Kidney (tissue), 14 donors: ENCODE results near the gene TEFM. TPM values are rescaled to one million over a fixed set of nuclear protein-coding genes. Genes with fewer than 3 reads are reported as not detected.

Experiments
- DNase-seq, 5 donors: peaks; one replicate each; pipeline ENCODE4 v3.0.0-alpha.2; 2013 to 2020
- FAIRE-seq: peaks from 2 replicates; lab custom pipeline; 2012; peaks lifted over from hg19 to GRCh38; lab: Jason Lieb, UNC
- H3K27ac ChIP-seq, 2 donors: one replicate each; pipeline ENCODE4 v1.7.0; 2013; ENCODE audit warnings: low read depth in 2 of 2, low read length in 2 of 2, inconsistent platforms in 1 of 2
- H3K27me3 ChIP-seq: one replicate; pipeline ENCODE4 v1.7.1; 2013; ENCODE audit warnings: low read length, inconsistent platforms; ENCODE audit not compliant: control insufficient read depth, insufficient read depth
- H3K36me3 ChIP-seq, 3 donors: one replicate each; pipeline versions ENCODE4 v1.7.0 to v1.7.1; 2013; ENCODE audit warnings: low read length in 3 of 3, control low read depth in 1 of 3, inconsistent platforms in 1 of 3; ENCODE audit not compliant: insufficient read depth in 3 of 3, control insufficient read depth in 2 of 3
- H3K4me1 ChIP-seq, 3 donors: one replicate each; pipeline versions ENCODE4 v1.7.0 to v1.7.1; 2013; ENCODE audit warnings: low read length in 3 of 3, inconsistent platforms in 1 of 3, low read depth in 1 of 3; ENCODE audit not compliant: control insufficient read depth in 2 of 3, insufficient read depth in 2 of 3
- H3K4me3 ChIP-seq, 3 donors: one replicate each; pipeline versions ENCODE4 v1.7.0 to v1.8.1; 2013; ENCODE audit warnings: low read length in 3 of 3, control low read depth in 1 of 3, inconsistent platforms in 1 of 3
- H3K9ac ChIP-seq, 3 donors: one replicate each; pipeline versions ENCODE4 v1.7.0 to v1.7.1; 2013; ENCODE audit warnings: low read length in 3 of 3, control low read depth in 1 of 3, inconsistent platforms in 1 of 3
- H3K9me3 ChIP-seq, 3 donors: one replicate each; pipeline versions ENCODE4 v1.7.0 to v1.7.1; 2013; ENCODE audit warnings: low read length in 3 of 3, control low read depth in 1 of 3, inconsistent platforms in 1 of 3; ENCODE audit not compliant: control insufficient read depth in 2 of 3, insufficient read depth in 1 of 3
- CTCF ChIP-seq: IDR thresholded peaks from 3 replicates; pipeline ENCODE4 v1.5.1; 2012; ENCODE audit warnings: mild to moderate bottlenecking, moderate library complexity, borderline replicate concordance; ENCODE audit not compliant: insufficient read depth; ENCODE audit errors: extremely low read depth
- intact Hi-C: fragments of 100-400 bp; cut with DNase I; formaldehyde crosslinking; loops from one replicate; pipeline ENCODE4 v1.11.1; 2022
- polyA plus RNA-seq: library from polyadenylated mRNA; stranded (reverse); fragments of 350-450 nt; fragmentation: Illumina TruSeq; extraction: RNeasy Lipid Tissue Mini Kit (QIAGEN cat#74804); gene quantifications from one replicate; pipeline ENCODE4 v1.2.3, GENCODE V29; 2014; ENCODE audit warnings: low read depth, low replicate concordance; ENCODE audit not compliant: insufficient read depth
- total RNA-seq: library from RNA; stranded (reverse); fragmentation: NEBNext Ultra II Directional; extraction: Animal tissue kit (Norgen Biotek cat#: 25700); gene quantifications from one replicate; pipeline ENCODE4 v1.2.1, GENCODE V29; 2021
- donor health status: control.
- donor health status: control.
- donor health status: control.
- donor health status: control.
- donor health status: control.
- donor health status: DM: yes; HTN: yes; CAD: no.
- donor health status: Normal renal cell carcinoma (clear cell type).

TEFM gene
- total and polyA plus RNA-seq, 2 donors from 2014 or later, result 14.0 to 14.3 TPM

- no peak for FAIRE-seq
- Histone ChIP-seq H3K9me3 (no peaks in the 10 kb centered on the region), H3K9ac (no peak overlapping the region), H3K4me3 (peak overlapping the region in 2 of 3 donors; percentile 50 to 60), H3K27me3 (peaks cover 8% of the 10 kb centered on the region), H3K27ac (no peak overlapping the region), H3K36me3 (no peaks in the 10 kb centered on the region), H3K4me1 (no peaks in the 10 kb centered on the region)
- TF ChIP-seq CTCF, result no peak
- DNase-seq, result no peak
- intact Hi-C loops, result no loop called here
Observed at GRCh38 chr17:30920683-30921543, 14.9 kb upstream of the TEFM start.

GRCh38 chr17:30920282-30920681, 14.2 kb upstream of the TEFM start:
- H3K27me3 ChIP-seq, result peaks cover 8% of the 10 kb centered on the region
- H3K9ac ChIP-seq, result no peak overlapping the region
- no peaks in the 10 kb centered on the region for H3K4me1 ChIP-seq
- TF ChIP-seq CTCF, result no peak
- H3K4me3 ChIP-seq, result no peak overlapping the region
- intact Hi-C loops, result no loop called here
- FAIRE-seq (no peak), DNase-seq (peak in 1 of 5 donors; percentile 8)
- H3K9me3 ChIP-seq, result no peaks in the 10 kb centered on the region
- H3K27ac ChIP-seq, result no peak overlapping the region
- H3K36me3 ChIP-seq, result no peaks in the 10 kb centered on the region

GRCh38 chr17:30917050-30917449, 11.0 kb upstream of the TEFM start:
- intact Hi-C loops, result no loop called here

More at GRCh38 chr17:30917050-30917449, 11.0 kb upstream of the TEFM start:
- Histone ChIP-seq H3K9ac (no peak overlapping the region), H3K36me3 (no peaks in the 10 kb centered on the region), H3K9me3 (no peaks in the 10 kb centered on the region), H3K27me3 (peaks cover 5% of the 10 kb centered on the region), H3K4me3 (no peak overlapping the region), H3K4me1 (no peaks in the 10 kb centered on the region), H3K27ac (no peak overlapping the region)
- DNase-seq, result no peak
- no peak for FAIRE-seq
- no peak for TF ChIP-seq CTCF
